K562 (cell line): Measurements from ENCODE around the gene GPR32. TPM values are rescaled to one million over a fixed set of nuclear protein-coding genes. Genes with fewer than 3 reads are reported as not detected.

Experiments
- ATAC-seq: fragments of 200-7000 bp; cut with Tn5 transposase; 3 replicates; pipeline ENCODE4 v1.9.1; 2020; ENCODE audit warnings: moderate library complexity
- BruUV-seq: library from RNA; stranded (reverse); fragments of 400-500 nt; replicated peaks from 2 replicates; lab custom pipeline; 2021; lab: Mats Ljungman, UMichigan
- CTCF ChIA-PET: fragments of 300-600 bp; formaldehyde crosslinking; extraction: SDS; loops from one replicate; lab custom pipeline; 2021; ENCODE audit warnings: low intra/inter-chr PET ratio; lab: Yijun Ruan, JAX
- POLR2A ChIA-PET: fragments of 300-600, 350-650 bp; sonication (Branson Sonifier 250); formaldehyde crosslinking; extraction: SDS; loops from one replicate; lab custom pipeline; 2021; ENCODE audit warnings: antibody characterized with exemption, inconsistent platforms; lab: Yijun Ruan, JAX
- DNase-seq, 4 experiments: peaks; one replicate each; pipeline versions ENCODE4 v3.0.0 to v3.0.0-alpha.2; 2011 to 2018; ENCODE audit warnings: low spot score in 3 of 4, mixed read lengths in 3 of 4; ENCODE audit errors: extremely low read depth in 1 of 4
- FAIRE-seq: peaks from 2 replicates; lab custom pipeline; 2011; peaks lifted over from hg19 to GRCh38; lab: Jason Lieb, UNC
- H2AFZ ChIP-seq: 2 replicates; pipeline ENCODE4 v1.6.0; 2011; ENCODE audit warnings: low read depth, low read length, control low read depth, inconsistent platforms
- H3K27ac ChIP-seq: fragments of 200-600 bp; 3 replicates; pipeline ENCODE4 v1.8.0; 2011; ENCODE audit warnings: low read depth, mild to moderate bottlenecking, control low read depth, inconsistent platforms, low read length, moderate library complexity, mixed read lengths; ENCODE audit errors: extremely low read depth
- H3K27me3 ChIP-seq, 2 experiments: fragments of 300-600 bp in 1 of 2; 2 replicates in 1 of 2; 3 replicates in 1 of 2; pipeline versions ENCODE4 v1.6.0 to v1.8.0; 2011; ENCODE audit warnings: inconsistent platforms in 2 of 2, low read length in 2 of 2, mild to moderate bottlenecking in 1 of 2, mixed read lengths in 1 of 2, moderate library complexity in 1 of 2; ENCODE audit not compliant: control insufficient read depth in 2 of 2, insufficient read depth in 2 of 2
- H3K36me3 ChIP-seq: fragments of 300-600 bp; 3 replicates; pipeline ENCODE4 v1.8.0; 2011; ENCODE audit warnings: mild to moderate bottlenecking, low read length, inconsistent platforms; ENCODE audit not compliant: control insufficient read depth, insufficient read depth
- H3K4me1 ChIP-seq, 2 experiments: fragments of 200-600 bp in 1 of 2; replicated peaks in 1 of 2; 2 replicates in 1 of 2; 3 replicates in 1 of 2; pipeline versions ENCODE4 v1.5.1 to v1.8.0; 2011; ENCODE audit warnings: inconsistent platforms in 2 of 2, low read length in 2 of 2, mild to moderate bottlenecking in 1 of 2, mixed read lengths in 1 of 2, moderate library complexity in 1 of 2; ENCODE audit not compliant: control insufficient read depth in 2 of 2, insufficient read depth in 2 of 2
- H3K4me2 ChIP-seq: 2 replicates; pipeline ENCODE4 v1.6.1; 2011; ENCODE audit warnings: low read length, control low read depth, inconsistent platforms, mixed read lengths; ENCODE audit not compliant: insufficient read depth
- H3K4me3 ChIP-seq: fragments of 200-600 bp; sonication (generic), shearing (Covaris generic); 2 replicates; pipeline ENCODE4 v1.5.1; 2016; ENCODE audit warnings: control low read depth, inconsistent platforms
- H3K79me2 ChIP-seq: fragments of 200-600 bp; 3 replicates; pipeline ENCODE4 v1.8.0; 2011; ENCODE audit warnings: low read length, inconsistent platforms; ENCODE audit not compliant: control insufficient read depth, insufficient read depth
- H3K9ac ChIP-seq, 2 experiments: 2 replicates each; pipeline versions ENCODE4 v1.6.0 to v1.6.1; 2011; ENCODE audit warnings: low read depth in 2 of 2, low read length in 2 of 2, control low read depth in 1 of 2, inconsistent platforms in 1 of 2, mild to moderate bottlenecking in 1 of 2, mixed read lengths in 1 of 2; ENCODE audit not compliant: insufficient read depth in 1 of 2
- H3K9me1 ChIP-seq: one replicate; pipeline ENCODE4 v1.6.0; 2011; ENCODE audit warnings: inconsistent platforms, mild to moderate bottlenecking, low read length, moderate library complexity; ENCODE audit not compliant: control insufficient read depth, insufficient read depth
- H3K9me3 ChIP-seq: replicated peaks from 2 replicates; pipeline ENCODE4 v1.5.1; 2011; ENCODE audit warnings: low read depth, low read length, inconsistent platforms; ENCODE audit not compliant: control insufficient read depth, insufficient read depth
- H4K20me1 ChIP-seq: replicated peaks from 2 replicates; pipeline ENCODE4 v1.6.1; 2011; ENCODE audit warnings: low read length, inconsistent platforms, mixed read lengths; ENCODE audit not compliant: control insufficient read depth, insufficient read depth
- EWSR1 ChIP-seq: fragments of 450-650 bp; IDR thresholded peaks from 2 replicates; pipeline ENCODE4 v1.6.1; 2018; ENCODE audit warnings: borderline replicate concordance, mild to moderate bottlenecking, low read depth, moderate library complexity; ENCODE audit not compliant: partially characterized antibody
- GTF2F1 ChIP-seq: IDR thresholded peaks from 2 replicates; pipeline ENCODE4 v1.6.1; 2011; ENCODE audit warnings: low read depth, low read length, improper control_type of control experiment
- HNRNPL ChIP-seq: fragments of 200-400 bp; formaldehyde crosslinking; IDR thresholded peaks from 2 replicates; pipeline ENCODE4 v1.6.1; 2017; ENCODE audit warnings: low read depth, mild to moderate bottlenecking, low read length
- KDM4B ChIP-seq, 2 experiments: fragments of 450-650 bp in 1 of 2; sonication (generic) in 1 of 2; IDR thresholded peaks; 2 replicates each; pipeline ENCODE4 v1.6.1; 2016 to 2017; ENCODE audit warnings: borderline replicate concordance in 2 of 2, antibody characterized with exemption in 1 of 2, low read depth in 1 of 2, mild to moderate bottlenecking in 1 of 2
- PML ChIP-seq: IDR thresholded peaks from 2 replicates; pipeline ENCODE4 v1.6.1; 2012; ENCODE audit warnings: low read length, inconsistent platforms
- POLR2A ChIP-seq: fragments of 450-650 bp; conservative IDR thresholded peaks from 2 replicates; pipeline ENCODE4 v1.6.1; 2016
- PRMT5 ChIP-seq: sonication (generic); formaldehyde crosslinking; IDR thresholded peaks from 2 replicates; pipeline ENCODE4 v1.5.0; 2020; ENCODE audit warnings: missing genetic modification reagents
- PTTG1 ChIP-seq: fragments of 450-650 bp; IDR thresholded peaks from 2 replicates; pipeline ENCODE4 v1.6.1; 2016; ENCODE audit warnings: low read depth, mild to moderate bottlenecking, missing genetic modification characterization, missing compliant biosample characterization
- RBFOX2 ChIP-seq: fragments of 200-400 bp; formaldehyde crosslinking; IDR thresholded peaks from 2 replicates; pipeline ENCODE4 v1.6.1; 2017; ENCODE audit warnings: low read depth, mild to moderate bottlenecking, low read length, moderate library complexity
- RBM22 ChIP-seq: fragments of 200-400 bp; formaldehyde crosslinking; IDR thresholded peaks from 2 replicates; pipeline ENCODE4 v1.6.1; 2018; ENCODE audit warnings: low read length, low read depth; ENCODE audit not compliant: poor library complexity, severe bottlenecking
- ZC3H4 ChIP-seq: sonication (generic); formaldehyde crosslinking; IDR thresholded peaks from 2 replicates; pipeline ENCODE4 v1.9.0; 2021; ENCODE audit warnings: missing genetic modification reagents, borderline replicate concordance
- ZNF57 ChIP-seq: fragments of 450-650 bp; formaldehyde crosslinking; IDR thresholded peaks from 2 replicates; pipeline ENCODE4 v1.4.0; 2020; ENCODE audit warnings: mild to moderate bottlenecking, moderate library complexity
- ZNF764 ChIP-seq: fragments of 250-450 bp; sonication (Bioruptor Pico); IDR thresholded peaks from 2 replicates; pipeline ENCODE4 v1.4.0; 2020; ENCODE audit warnings: low read depth, mild to moderate bottlenecking, moderate library complexity
- WGBS: fragments of 100-300 bp; shearing (Covaris generic); methylation state at CpG from one replicate; pipeline ENCODE4 v1.1.6; 2016; ENCODE audit warnings: low coverage, mixed read lengths; ENCODE audit not compliant: insufficient coverage; ENCODE audit errors: missing lambda C conversion rate; 5-methylcytosine and 5-hydroxymethylcytosine counted together
- in situ Hi-C: fragments of 300-500 bp; cut with MboI; formaldehyde crosslinking; loops from 4 replicates; pipeline ENCODE4 v1.15.0; 2018; ENCODE audit warnings: inconsistent platforms, mixed read lengths
- intact Hi-C: fragments of 100-400 bp; cut with micrococcal nuclease; formaldehyde crosslinking; loops from 2 replicates; pipeline ENCODE4 v1.14.2; 2022
- polyA plus RNA-seq, 8 experiments: library from polyadenylated mRNA; depleted of rRNA in 4 of 8; stranded (reverse) in 5 of 8; unstranded in 3 of 8; fragments of >200 nt; fragmentation: Nextera tagmentation in 2 of 8; fragmentation: Illumina TruSeq in 1 of 8; extraction: Ambion mirVana in 2 of 8; extraction: Trizol in 1 of 8; gene quantifications; 2 replicates each; pipeline versions ENCODE4 v1.2.1 to v1.2.3, GENCODE V29; 2011 to 2014; ENCODE audit warnings: inconsistent platforms in 1 of 8, missing spikeins in 1 of 8
- total RNA-seq, 7 experiments: library from RNA; depleted of rRNA in 6 of 7; stranded (reverse); fragments of >200 nt in 6 of 7; fragmentation: Illumina TruSeq in 2 of 7; extraction: Trizol in 2 of 7; gene quantifications; 2 replicates each; pipeline versions ENCODE4 v1.2.1 to v1.2.3, GENCODE V29; 2011 to 2021; ENCODE audit warnings: low replicate concordance in 1 of 7
- TF ChIP-seq, protein P1 (sequence below): fragments of 250-450 bp; sonication (Bioruptor Pico); IDR thresholded peaks from 2 replicates; pipeline ENCODE4 v1.6.1; 2021; ENCODE audit warnings: mild to moderate bottlenecking
- TF ChIP-seq, protein P2 (sequence below), 3 experiments: IDR thresholded peaks in 2 of 3; conservative IDR thresholded peaks in 1 of 3; 2 replicates each; pipeline ENCODE4 v1.5.1; 2011 to 2012; ENCODE audit warnings: low read length in 3 of 3, mild to moderate bottlenecking in 3 of 3, control low read depth in 2 of 3, improper control_type of control experiment in 1 of 3, inconsistent platforms in 1 of 3, low read depth in 1 of 3, mixed read lengths in 1 of 3, moderate library complexity in 1 of 3; ENCODE audit not compliant: insufficient read depth in 2 of 3
- TF ChIP-seq, protein P3 (sequence below): sonication (generic); formaldehyde crosslinking; IDR thresholded peaks from 2 replicates; pipeline ENCODE4 v1.8.0; 2022; ENCODE audit warnings: missing genetic modification reagents, mild to moderate bottlenecking, moderate library complexity, borderline replicate concordance

GPR32 gene
- total and polyA plus RNA-seq, 9 of the 15 experiments (the other 6 are each of a cell fraction or from before 2014, with no cell fraction given): not detected

DNA sequence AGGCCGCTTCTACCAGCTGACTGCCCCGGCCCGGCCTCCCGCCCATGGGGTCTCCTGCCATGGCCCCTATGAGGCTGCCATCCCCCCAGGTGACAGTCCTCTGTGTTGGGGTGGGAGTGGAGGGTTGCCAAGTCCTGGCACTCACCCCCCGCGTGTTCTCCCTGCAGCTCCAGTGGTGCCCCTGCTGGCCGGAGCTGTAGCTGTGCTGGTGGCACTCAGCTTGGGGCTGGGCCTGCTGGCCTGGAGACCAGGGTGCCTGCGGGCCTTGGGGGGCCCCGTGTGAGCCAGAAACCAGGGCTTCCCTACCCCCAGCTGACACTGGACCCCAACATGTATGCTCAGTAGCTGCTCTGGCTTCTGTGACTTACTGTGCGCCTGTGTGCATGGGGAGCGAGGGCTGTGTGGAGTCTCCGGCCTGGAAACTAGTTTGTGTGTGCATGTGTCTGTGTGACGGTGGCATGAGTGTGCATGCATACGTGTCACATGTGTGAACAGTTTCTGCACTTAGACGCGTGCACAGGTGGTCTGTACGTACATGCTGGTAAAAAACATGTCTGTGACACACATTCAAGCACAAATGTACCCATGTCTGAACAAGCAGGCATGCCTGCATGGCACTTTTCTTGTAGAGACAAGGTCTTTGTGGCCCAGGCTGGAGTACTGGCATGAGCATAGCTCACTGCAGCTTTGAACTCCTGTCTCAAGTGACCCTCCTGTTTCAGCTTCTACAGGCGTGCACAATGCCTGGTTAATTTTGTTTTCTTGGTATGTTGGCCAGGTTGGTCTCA lies 24.8 kb downstream of the GPR32 start:
- Histone ChIP-seq H3K9ac (peak overlapping the region in 1 of 2 experiments; percentile 38; a peak in 2 of 4 replicates), H2AFZ (no peak overlapping the region), H3K27ac (no peak overlapping the region), H4K20me1 (peaks cover 41% of the 10 kb centered on the region), H3K79me2 (peaks cover 7% of the 10 kb centered on the region), H3K36me3 (peaks cover 46% of the 10 kb centered on the region; the same call in 2 of the 3 replicates), H3K4me3 (no peak overlapping the region), H3K9me1 (peaks cover 15% of the 10 kb centered on the region), H3K9me3 (no peaks in the 10 kb centered on the region), H3K4me2 (peak overlapping the region; percentile 19; the same call in 1 of the 2 replicates), H3K27me3 (no peaks in the 10 kb centered on the region), H3K4me1 (peaks cover 7 to 69% of the 10 kb centered on the region in 2 experiments; a peak in 4 of 5 replicates)
- intact Hi-C loops: loop anchor here (1.0 to 2.0 kb wide), 2 partner anchors 75 to 128 kb away; no protein-coding TSS in a partner anchor
- BruUV-seq: no TSS peak
- peak; percentile 34 for ATAC-seq
- in situ Hi-C loops: loop anchor here (5.0 kb wide), 2 partner anchors 77 to 122 kb away; partner anchors contain the start of gene KLK2
- 28% methylated on average over 18 of the region's 18 CpGs for WGBS
- CTCF ChIA-PET: interaction anchor here (0.8 to 1.8 kb wide), 2 partner anchors 89 to 126 kb away, joined by 3 to 4 read pairs; no protein-coding TSS in a partner anchor
- peak; percentile 56 to 64 (median 60) for DNase-seq
- POLR2A ChIA-PET: interaction anchor here (0.6 to 3.7 kb wide), 23 partner anchors 9 to 425 kb away, joined by 3 to 58 read pairs (median 3); partner anchors contain the start of gene KLK13
- FAIRE-seq: no peak
- TF ChIP-seq, protein P1, sequence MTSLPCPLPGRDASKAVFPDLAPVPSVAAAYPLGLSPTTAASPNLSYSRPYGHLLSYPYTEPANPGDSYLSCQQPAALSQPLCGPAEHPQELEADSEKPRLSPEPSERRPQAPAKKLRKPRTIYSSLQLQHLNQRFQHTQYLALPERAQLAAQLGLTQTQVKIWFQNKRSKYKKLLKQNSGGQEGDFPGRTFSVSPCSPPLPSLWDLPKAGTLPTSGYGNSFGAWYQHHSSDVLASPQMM (CRISPR knock-in tag): 0 out of 2 replicates have a peak, but pooled peaks have one; percentile 59
- no peak for TF ChIP-seq ZNF764
- TF ChIP-seq KDM4B (IDR thresholded peaks at IDR 0.05; ENCODE audit: borderline replicate concordance in 2 of 2, low read depth in 1 of 2): no peak
- peak; percentile 70 for TF ChIP-seq RBFOX2
- TF ChIP-seq HNRNPL: 0 out of 2 replicates have a peak, but pooled peaks have one; percentile 56
- TF ChIP-seq ZNF57 (CRISPR knock-in tag): no peak
- 0 out of 2 replicates have a peak, but pooled peaks have one; percentile 66 for TF ChIP-seq ZC3H4 (CRISPR knock-in tag)
- peak; percentile 96 for TF ChIP-seq RBM22
- TF ChIP-seq PML: peak; percentile 44
- TF ChIP-seq, protein P2, sequence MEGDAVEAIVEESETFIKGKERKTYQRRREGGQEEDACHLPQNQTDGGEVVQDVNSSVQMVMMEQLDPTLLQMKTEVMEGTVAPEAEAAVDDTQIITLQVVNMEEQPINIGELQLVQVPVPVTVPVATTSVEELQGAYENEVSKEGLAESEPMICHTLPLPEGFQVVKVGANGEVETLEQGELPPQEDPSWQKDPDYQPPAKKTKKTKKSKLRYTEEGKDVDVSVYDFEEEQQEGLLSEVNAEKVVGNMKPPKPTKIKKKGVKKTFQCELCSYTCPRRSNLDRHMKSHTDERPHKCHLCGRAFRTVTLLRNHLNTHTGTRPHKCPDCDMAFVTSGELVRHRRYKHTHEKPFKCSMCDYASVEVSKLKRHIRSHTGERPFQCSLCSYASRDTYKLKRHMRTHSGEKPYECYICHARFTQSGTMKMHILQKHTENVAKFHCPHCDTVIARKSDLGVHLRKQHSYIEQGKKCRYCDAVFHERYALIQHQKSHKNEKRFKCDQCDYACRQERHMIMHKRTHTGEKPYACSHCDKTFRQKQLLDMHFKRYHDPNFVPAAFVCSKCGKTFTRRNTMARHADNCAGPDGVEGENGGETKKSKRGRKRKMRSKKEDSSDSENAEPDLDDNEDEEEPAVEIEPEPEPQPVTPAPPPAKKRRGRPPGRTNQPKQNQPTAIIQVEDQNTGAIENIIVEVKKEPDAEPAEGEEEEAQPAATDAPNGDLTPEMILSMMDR (IDR thresholded peaks at IDR 0.05 in 2 of 3, conservative IDR thresholded peaks at IDR 0.05 in 1 of 3; ENCODE audit: insufficient read depth in 2 of 3, low read depth in 1 of 3, low read length in 3 of 3): peak; percentile 8 to 41 (median 30); a peak in 3 of 6 replicates
- TF ChIP-seq POLR2A: peak; percentile 82
- TF ChIP-seq GTF2F1: 0 out of 2 replicates have a peak, but pooled peaks have one; percentile 52
- TF ChIP-seq, protein P3, sequence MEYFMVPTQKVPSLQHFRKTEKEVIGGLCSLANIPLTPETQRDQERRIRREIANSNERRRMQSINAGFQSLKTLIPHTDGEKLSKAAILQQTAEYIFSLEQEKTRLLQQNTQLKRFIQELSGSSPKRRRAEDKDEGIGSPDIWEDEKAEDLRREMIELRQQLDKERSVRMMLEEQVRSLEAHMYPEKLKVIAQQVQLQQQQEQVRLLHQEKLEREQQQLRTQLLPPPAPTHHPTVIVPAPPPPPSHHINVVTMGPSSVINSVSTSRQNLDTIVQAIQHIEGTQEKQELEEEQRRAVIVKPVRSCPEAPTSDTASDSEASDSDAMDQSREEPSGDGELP: peak; percentile 60; the same call in 1 of the 2 replicates
- TF ChIP-seq PRMT5 (CRISPR knock-in tag): no peak
- peak; percentile 76 for TF ChIP-seq EWSR1
- no peak for TF ChIP-seq PTTG1
